HG02981 (cell line): ENCODE data around the gene SCN4A.
"Not testable (repeated sequence)": the region's sequence is repeated elsewhere in the genome, so short reads cannot be mapped to it uniquely, and the experiment has no call there.

Source experiments
- ATAC-seq: cut with Tn5 transposase; IDR thresholded peaks from one replicate; pipeline ENCODE4 v1.9.1; 2021; ENCODE audit warnings: mild to moderate bottlenecking, moderate library complexity; ENCODE audit not compliant: unreplicated experiment

SCN4A gene

GRCh38 chr17:63889026-63889848, 83.5 kb downstream of the SCN4A start:
- not testable (repeated sequence) for ATAC-seq
